Parathyroid adenoma (tissue), 2 donors: ENCODE data around the gene CYSRT1.

ENCODE experiments used
- H2AFZ ChIP-seq: fragments of 300-600 bp; sonication (generic); one replicate; pipeline ENCODE4 v1.7.0; 2017; ENCODE audit warnings: antibody characterized with exemption, mild to moderate bottlenecking
- H3K27ac ChIP-seq: fragments of 300-600 bp; sonication (generic); one replicate; pipeline ENCODE4 v1.7.0; 2017
- H3K27me3 ChIP-seq: fragments of 300-600 bp; sonication (generic); one replicate; pipeline ENCODE4 v1.7.0; 2017; ENCODE audit warnings: low read length; ENCODE audit not compliant: control insufficient read depth, insufficient read depth
- H3K36me3 ChIP-seq: fragments of 300-600 bp; sonication (generic); one replicate; pipeline ENCODE4 v1.7.0; 2017; ENCODE audit warnings: low read length; ENCODE audit not compliant: control insufficient read depth, insufficient read depth
- H3K4me1 ChIP-seq: fragments of 300-600 bp; sonication (generic); one replicate; pipeline ENCODE4 v1.7.0; 2017; ENCODE audit warnings: control low read depth
- H3K4me2 ChIP-seq: fragments of 300-600 bp; sonication (generic); one replicate; pipeline ENCODE4 v1.7.0; 2017; ENCODE audit warnings: low read length
- H3K4me3 ChIP-seq: fragments of 300-600 bp; sonication (generic); one replicate; pipeline ENCODE4 v1.7.0; 2017; ENCODE audit warnings: low read depth, low read length
- H3K79me2 ChIP-seq: fragments of 300-600 bp; sonication (generic); one replicate; pipeline ENCODE4 v1.7.0; 2017; ENCODE audit warnings: control low read depth
- H3K9ac ChIP-seq: fragments of 300-600 bp; sonication (generic); one replicate; pipeline ENCODE4 v1.7.0; 2017; ENCODE audit warnings: mild to moderate bottlenecking
- H3K9me3 ChIP-seq: fragments of 300-600 bp; sonication (generic); one replicate; pipeline ENCODE4 v1.7.0; 2017; ENCODE audit warnings: low read length; ENCODE audit not compliant: control insufficient read depth
- CTCF ChIP-seq: fragments of 300-600 bp; sonication (generic); IDR thresholded peaks from one replicate; pipeline ENCODE4 v1.7.0; 2017; ENCODE audit warnings: antibody characterized with exemption, mild to moderate bottlenecking
- donor health status: primary hyperparathyroidism.

The CYSRT1 gene

GRCh38 chr9:137243626-137244485 is 18.9 kb downstream of the CYSRT1 start:
- H3K27me3 ChIP-seq = no peaks in the 10 kb centered on the region
- H3K36me3 ChIP-seq = no peaks in the 10 kb centered on the region
- H3K27ac ChIP-seq = no peak overlapping the region

GRCh38 chr9:137244486-137245449 is 19.8 kb downstream of the CYSRT1 start:
- no peaks in the 10 kb centered on the region for H3K27me3 ChIP-seq
- H3K4me1 ChIP-seq = peaks cover 2% of the 10 kb centered on the region
- no peak overlapping the region for H2AFZ ChIP-seq
- no peaks in the 10 kb centered on the region for H3K36me3 ChIP-seq
- H3K4me2 ChIP-seq = no peak overlapping the region
- no peak overlapping the region for H3K27ac ChIP-seq
- no peak overlapping the region for H3K4me3 ChIP-seq
- H3K79me2 ChIP-seq = no peaks in the 10 kb centered on the region
- no peak overlapping the region for H3K9ac ChIP-seq
- H3K9me3 ChIP-seq = no peaks in the 10 kb centered on the region
- no peak for TF ChIP-seq CTCF

More at GRCh38 chr9:137243626-137244485, 18.9 kb downstream of the CYSRT1 start:
- Histone ChIP-seq H3K4me2 (no peak overlapping the region), H2AFZ (no peak overlapping the region), H3K9me3 (no peaks in the 10 kb centered on the region), H3K9ac (no peak overlapping the region), H3K4me1 (peaks cover 2% of the 10 kb centered on the region), H3K79me2 (no peaks in the 10 kb centered on the region), H3K4me3 (no peak overlapping the region)
- no peak for TF ChIP-seq CTCF

GRCh38 chr9:137245450-137246421 is 20.8 kb downstream of the CYSRT1 start:
- Histone ChIP-seq H3K9me3 (no peaks in the 10 kb centered on the region), H3K79me2 (no peaks in the 10 kb centered on the region), H2AFZ (no peak overlapping the region), H3K36me3 (no peaks in the 10 kb centered on the region), H3K4me2 (no peak overlapping the region), H3K4me1 (peaks cover 2% of the 10 kb centered on the region), H3K9ac (no peak overlapping the region), H3K27ac (no peak overlapping the region), H3K27me3 (no peaks in the 10 kb centered on the region), H3K4me3 (no peak overlapping the region)
- TF ChIP-seq CTCF = no peak

GRCh38 chr9:137247135-137247915 is 22.4 kb downstream of the CYSRT1 start:
- H3K9me3 ChIP-seq = no peaks in the 10 kb centered on the region
- H3K9ac ChIP-seq = no peak overlapping the region
- H3K4me1 ChIP-seq = peaks cover under 1% of the 10 kb centered on the region
- no peaks in the 10 kb centered on the region for H3K27me3 ChIP-seq
- TF ChIP-seq CTCF = no peak
- no peaks in the 10 kb centered on the region for H3K79me2 ChIP-seq
- H3K4me2 ChIP-seq = no peak overlapping the region
- no peak overlapping the region for H2AFZ ChIP-seq
- H3K36me3 ChIP-seq = no peaks in the 10 kb centered on the region
- H3K4me3 ChIP-seq = no peak overlapping the region
- no peak overlapping the region for H3K27ac ChIP-seq
